Ascending aorta (tissue), 2 donors: ENCODE data around the gene PEX11B. TPM values are rescaled to one million over a fixed set of nuclear protein-coding genes. Genes with fewer than 3 reads are reported as not detected.

Experiments
- DNase-seq, 2 donors: peaks; one replicate each; pipeline ENCODE4 v3.0.0-alpha.2; 2019; ENCODE audit warnings: low spot score in 2 of 2
- H3K27ac ChIP-seq, 2 donors: fragments of 200-600 bp; sonication (generic); one replicate each; pipeline ENCODE4 v1.5.1; 2016 to 2017; ENCODE audit warnings: mild to moderate bottlenecking in 1 of 2
- H3K27me3 ChIP-seq: fragments of 200-600 bp; sonication (generic); one replicate; pipeline ENCODE4 v1.5.1; 2017
- H3K36me3 ChIP-seq, 2 donors: fragments of 200-600 bp; sonication (generic); one replicate each; pipeline ENCODE4 v1.5.1; 2016
- H3K4me1 ChIP-seq, 2 donors: fragments of 200-600 bp; sonication (generic); one replicate each; pipeline ENCODE4 v1.5.1; 2016 to 2017; ENCODE audit warnings: mild to moderate bottlenecking in 1 of 2
- H3K4me3 ChIP-seq, 2 donors: fragments of 200-600 bp; sonication (generic); one replicate each; pipeline ENCODE4 v1.5.1; 2016 to 2017; ENCODE audit warnings: mild to moderate bottlenecking in 1 of 2
- H3K9me3 ChIP-seq, 2 donors: fragments of 200-600 bp; sonication (generic); one replicate each; pipeline ENCODE4 v1.5.1; 2016
- CTCF ChIP-seq, 3 experiments: fragments of 200-600 bp in 2 of 3; fragments of 450-650 bp in 1 of 3; sonication (generic) in 2 of 3; IDR thresholded peaks; one replicate each; pipeline ENCODE4 v1.5.1; 2016 to 2019; ENCODE audit warnings: antibody characterized with exemption in 3 of 3, mild to moderate bottlenecking in 1 of 3, moderate library complexity in 1 of 3
- intact Hi-C: fragments of 100-400 bp; cut with DNase I; formaldehyde crosslinking; loops from one replicate; pipeline ENCODE4 v1.15.1; 2023
- total RNA-seq: library from RNA; depleted of rRNA; stranded (reverse); fragments of >200 nt; gene quantifications from one replicate; pipeline ENCODE4 v1.1.0, GENCODE V29; 2016

Gene PEX11B
- total RNA-seq, 1 donor from 2014 or later: 11.2 TPM

- Histone ChIP-seq H3K9me3 (no peaks in the 10 kb centered on the region), H3K4me1 (peaks cover 14 to 36% of the 10 kb centered on the region in 2 donors), H3K27ac (peak overlapping the region; percentile 92 to 98), H3K27me3 (no peaks in the 10 kb centered on the region), H3K4me3 (no peak overlapping the region), H3K36me3 (peaks cover 33 to 53% of the 10 kb centered on the region in 2 donors)
- DNase-seq: no peak
- intact Hi-C loops: loop anchor here (2.0 to 5.0 kb wide), 3 partner anchors 63 to 119 kb away; no protein-coding TSS in a partner anchor
- TF ChIP-seq CTCF (IDR thresholded peaks at IDR 0.05): no peak
Observed at GRCh38 chr1:145893306-145894055, 25.0 kb downstream of the PEX11B start.

DNA sequence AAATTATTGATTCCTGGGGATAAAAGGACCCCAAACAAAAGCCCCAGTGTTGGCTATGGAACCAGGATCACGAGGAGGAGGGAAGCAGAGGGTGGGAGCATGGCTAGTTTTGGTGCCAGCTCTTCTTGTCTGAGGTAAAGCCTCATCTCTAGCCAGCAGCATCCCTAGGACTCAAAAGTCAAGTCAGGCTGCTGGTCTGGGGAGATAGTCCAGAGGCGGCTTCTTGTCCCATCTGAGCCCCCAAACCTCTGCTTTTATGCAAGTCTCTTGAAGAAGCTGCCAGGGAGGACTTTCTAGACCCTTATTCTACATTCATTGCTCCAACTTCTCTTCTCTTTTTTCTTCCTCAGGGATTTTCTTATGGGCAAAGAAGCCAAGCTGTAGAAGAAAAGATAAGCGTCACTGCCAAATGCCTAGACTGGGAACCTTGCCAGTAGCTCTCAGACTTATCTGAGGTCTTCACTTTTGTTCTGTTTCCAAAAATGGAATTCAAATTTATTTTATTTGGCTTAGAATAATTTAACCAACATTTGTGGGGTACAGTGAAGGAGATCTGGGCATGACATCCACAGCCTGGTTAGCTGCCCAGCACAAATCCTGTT is 25.9 kb downstream of the PEX11B start:
- Histone ChIP-seq H3K4me1 (peaks cover 14 to 36% of the 10 kb centered on the region in 2 donors), H3K27ac (peak overlapping the region; percentile 92 to 98), H3K27me3 (no peaks in the 10 kb centered on the region), H3K36me3 (peaks cover 24 to 44% of the 10 kb centered on the region in 2 donors), H3K4me3 (peak overlapping the region in 1 of 2 donors; percentile 23), H3K9me3 (no peaks in the 10 kb centered on the region)
- no peak for DNase-seq
- intact Hi-C loops: loop anchor here (1.0 to 5.0 kb wide), 4 partner anchors 16 to 120 kb away; no protein-coding TSS in a partner anchor
- no peak for TF ChIP-seq CTCF (IDR thresholded peaks at IDR 0.05)

DNA sequence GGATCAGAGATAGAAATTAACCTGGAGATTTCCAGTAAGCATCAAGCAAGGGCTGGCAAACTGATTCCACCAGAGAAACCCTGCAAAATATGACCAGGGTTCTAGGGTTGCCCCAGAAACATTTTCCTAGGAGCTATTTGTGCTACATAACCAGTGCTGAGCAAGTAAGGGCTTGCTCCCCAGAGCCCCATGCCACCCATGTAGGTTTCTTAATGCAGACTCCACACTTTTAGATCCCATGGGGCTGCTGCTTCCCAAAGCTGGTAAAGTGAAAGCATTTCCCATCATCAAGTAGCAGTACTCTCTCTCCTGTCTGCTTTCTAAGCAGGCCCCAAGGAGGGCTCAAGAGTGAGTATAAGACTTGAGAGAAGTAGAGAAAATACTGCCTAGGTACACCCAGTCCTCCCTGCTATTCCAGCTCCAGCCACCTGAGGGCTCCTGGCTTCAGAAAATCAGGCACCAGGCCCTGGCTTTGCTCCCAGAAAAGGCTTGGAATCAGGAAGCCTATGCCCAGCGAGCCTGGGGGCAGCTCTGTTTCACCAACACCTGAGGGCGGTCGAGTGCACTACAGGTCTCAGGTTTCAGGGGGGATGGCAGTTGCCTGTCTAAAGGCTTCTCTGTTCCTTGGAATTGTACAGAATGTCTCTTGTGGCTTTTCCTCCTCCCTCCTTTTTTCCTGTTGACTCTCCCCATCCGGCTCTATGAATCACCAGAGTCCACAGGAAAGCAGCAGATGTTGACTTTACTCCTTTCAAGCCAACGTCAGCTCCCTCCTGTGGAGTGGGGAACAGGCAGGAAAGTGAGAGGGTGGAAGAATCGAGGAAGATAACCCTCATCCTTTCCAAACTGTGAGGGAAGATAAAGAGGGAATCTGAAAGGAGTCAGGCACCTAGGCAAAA is 26.7 kb downstream of the PEX11B start:
- intact Hi-C loops: loop anchor here (1.0 to 5.0 kb wide), 4 partner anchors 16 to 120 kb away; no protein-coding TSS in a partner anchor
- H3K4me1 ChIP-seq: peaks cover 14 to 36% of the 10 kb centered on the region in 2 donors
- peak; percentile 89 to 99 for DNase-seq
- H3K9me3 ChIP-seq: no peaks in the 10 kb centered on the region
- peak overlapping the region; percentile 92 to 98 for H3K27ac ChIP-seq
- peak overlapping the region; percentile 10 to 23 for H3K4me3 ChIP-seq
- H3K36me3 ChIP-seq: peaks cover 16 to 36% of the 10 kb centered on the region in 2 donors
- H3K27me3 ChIP-seq: no peaks in the 10 kb centered on the region
- TF ChIP-seq CTCF (IDR thresholded peaks at IDR 0.05): peak; percentile 93 to 97 (median 95)

GRCh38 chr1:145891143-145891542 is 27.4 kb downstream of the PEX11B start:
- peaks cover 9 to 29% of the 10 kb centered on the region in 2 donors for H3K36me3 ChIP-seq
- H3K27me3 ChIP-seq: no peaks in the 10 kb centered on the region
- TF ChIP-seq CTCF (IDR thresholded peaks at IDR 0.05): no peak
- no peak for DNase-seq
- H3K4me1 ChIP-seq: peaks cover 14 to 40% of the 10 kb centered on the region in 2 donors
- intact Hi-C loops: loop anchor here (5.0 kb wide), 2 partner anchors 86 to 121 kb away; no protein-coding TSS in a partner anchor
- H3K27ac ChIP-seq: peak overlapping the region; percentile 92 to 98
- no peaks in the 10 kb centered on the region for H3K9me3 ChIP-seq
- H3K4me3 ChIP-seq: peak overlapping the region in 1 of 2 donors; percentile 14

GRCh38 chr1:145889722-145890121 is 28.8 kb downstream of the PEX11B start:
- no peak for TF ChIP-seq CTCF (IDR thresholded peaks at IDR 0.05)
- peak overlapping the region; percentile 92 to 98 for H3K27ac ChIP-seq
- H3K36me3 ChIP-seq: peaks cover 0 to 19% of the 10 kb centered on the region in 2 donors
- no peaks in the 10 kb centered on the region for H3K27me3 ChIP-seq
- no peak overlapping the region for H3K4me3 ChIP-seq
- intact Hi-C loops: loop anchor here (5.0 kb wide), 2 partner anchors 88 to 123 kb away; no protein-coding TSS in a partner anchor
- DNase-seq: no peak
- H3K4me1 ChIP-seq: peaks cover 19 to 44% of the 10 kb centered on the region in 2 donors
- H3K9me3 ChIP-seq: no peaks in the 10 kb centered on the region
